ENCODE data around the gene CDK10.

- TF ChIP-seq POLR2AphosphoS5 (IDR thresholded peaks at IDR 0.05; ENCODE audit: borderline replicate concordance, low read depth, low read length): no peak
- TF ChIP-seq EZH2 (IDR thresholded peaks at IDR 0.05): no peak
Observed at GRCh38 chr16:89744813-89745212, 58.3 kb downstream of the CDK10 start.

All from SK-N-MC (cell line).